NCI-H1694 (cell line): Measurements from ENCODE around the gene COL23A1.

Experiments used
- DNase-seq: peaks from one replicate; lab custom pipeline; 2025; lab: John Stamatoyannopoulos, UW

Gene COL23A1

GRCh38 chr5:178474562-178475184 lies 115.5 kb downstream of the COL23A1 start:
- no peak for DNase-seq

DNA sequence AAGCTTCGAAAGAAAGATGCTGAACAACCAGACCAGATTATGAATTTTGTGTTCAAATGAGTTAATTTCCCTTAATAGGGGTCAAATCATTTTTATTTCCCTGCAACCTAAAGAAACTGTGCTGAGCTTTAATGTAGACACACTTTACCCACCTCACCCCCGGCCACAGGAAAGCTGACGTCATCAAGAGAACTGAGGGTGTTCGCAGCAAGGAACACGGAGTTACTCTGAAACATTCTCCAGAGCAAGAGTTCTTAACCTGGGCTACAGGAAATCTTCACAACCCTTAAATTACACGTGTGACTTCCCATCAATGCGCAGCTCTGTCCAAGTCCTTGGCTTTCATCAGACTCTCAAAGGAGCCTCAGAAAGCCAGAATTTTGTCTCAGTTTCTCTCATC lies 116.3 kb downstream of the COL23A1 start:
- no peak for DNase-seq

GRCh38 chr5:178472138-178472537 lies 118.1 kb downstream of the COL23A1 start:
- DNase-seq: no peak

GRCh38 chr5:178471711-178472110 lies 118.5 kb downstream of the COL23A1 start:
- no peak for DNase-seq

GRCh38 chr5:178470760-178471025 lies 119.5 kb downstream of the COL23A1 start:
- no peak for DNase-seq

- DNase-seq: no peak
Observed at GRCh38 chr5:178469975-178470759, 120.0 kb downstream of the COL23A1 start.

DNA sequence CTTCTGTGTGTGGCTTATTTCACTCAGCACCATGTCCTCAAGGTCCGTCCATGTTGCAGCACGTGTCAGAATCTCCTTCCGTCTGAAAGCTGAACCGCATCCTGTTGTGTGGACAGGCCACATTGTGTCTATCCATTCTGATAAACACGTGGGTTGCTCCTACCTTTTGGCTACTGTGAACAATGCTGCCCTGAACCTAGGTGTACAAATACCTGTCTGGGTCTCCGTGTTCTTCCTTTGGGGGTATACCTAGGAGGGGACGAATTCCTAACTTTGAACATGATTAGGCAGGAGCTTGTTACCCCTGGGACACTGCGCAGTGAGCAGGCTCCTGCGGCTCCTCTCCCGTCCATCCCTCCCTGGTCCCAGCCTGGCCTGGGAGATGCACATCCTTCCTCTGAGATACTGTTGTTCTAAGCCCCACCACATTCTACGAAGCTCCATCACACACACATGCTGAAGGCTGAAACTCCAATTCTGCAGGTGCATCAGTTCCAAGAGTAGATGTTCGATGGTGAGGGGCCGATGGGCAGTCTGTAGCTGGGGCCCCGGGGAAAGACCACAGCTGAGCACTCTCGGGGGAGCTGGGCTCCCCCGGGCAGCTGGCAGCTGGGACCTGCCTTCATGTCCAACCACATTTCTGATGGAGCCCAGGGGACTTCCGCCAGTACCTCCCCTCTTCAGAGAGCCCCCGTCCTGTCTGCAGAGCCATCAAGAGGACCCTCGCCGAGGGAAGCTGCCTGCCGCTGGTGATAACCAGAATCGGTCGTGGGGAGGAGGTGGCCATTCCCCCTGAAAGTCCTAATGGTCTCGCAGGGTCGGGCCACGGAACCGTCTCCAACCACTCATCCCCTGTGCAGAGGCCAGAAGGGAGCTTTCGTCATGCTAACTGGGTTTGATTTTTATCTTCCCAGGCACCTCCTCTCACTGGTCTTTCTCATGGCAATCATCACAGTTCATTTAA lies 120.9 kb downstream of the COL23A1 start:
- no peak for DNase-seq

DNA sequence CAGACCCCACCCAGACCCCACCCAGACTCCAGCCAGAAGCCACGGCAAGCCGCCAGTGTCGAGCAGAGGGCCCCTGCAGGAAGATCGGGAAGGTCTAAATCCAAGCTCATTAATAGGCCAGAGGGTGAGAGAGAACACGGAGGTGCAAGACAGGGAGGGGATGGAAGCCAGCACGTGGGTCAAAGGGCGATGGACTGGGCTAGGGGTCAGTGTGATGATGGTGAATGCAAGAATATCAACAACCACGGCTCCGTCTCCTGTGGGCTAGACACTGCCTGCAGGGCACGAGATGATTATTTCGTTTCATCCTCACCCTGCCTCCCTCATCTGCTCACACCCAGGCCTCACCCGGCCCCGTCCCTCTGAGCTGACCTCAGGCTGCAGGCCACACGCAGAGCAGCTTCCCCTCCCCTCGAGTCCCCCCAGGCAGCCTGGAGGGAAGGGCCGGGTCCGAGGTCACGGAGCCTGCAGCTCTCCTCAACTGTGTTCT lies 122.0 kb downstream of the COL23A1 start:
- no peak for DNase-seq

- DNase-seq: no peak
Observed at GRCh38 chr5:178467568-178468195, 122.5 kb downstream of the COL23A1 start.

GRCh38 chr5:178467205-178467567 lies 123.0 kb downstream of the COL23A1 start:
- DNase-seq: no peak

DNA sequence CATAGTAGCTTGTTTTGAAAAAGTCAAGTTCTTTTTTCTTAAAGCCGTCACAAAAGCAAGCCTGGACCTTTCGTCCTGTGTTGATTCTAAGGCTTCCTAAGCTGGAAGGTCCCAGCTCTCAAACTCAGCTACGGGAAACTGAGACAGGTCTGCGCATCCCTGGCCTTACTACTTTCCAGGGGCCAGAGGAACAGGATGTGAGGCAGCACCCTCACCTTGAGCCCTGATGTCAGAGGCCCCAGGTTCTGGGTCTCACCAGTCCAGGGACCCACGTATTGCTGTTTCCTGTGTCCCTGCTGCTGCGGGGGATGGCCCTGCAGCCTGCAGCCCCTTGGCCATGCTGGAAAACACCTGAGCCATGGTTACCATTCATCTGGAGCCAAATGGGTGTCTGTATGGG lies 123.9 kb downstream of the COL23A1 start:
- DNase-seq: no peak

DNA sequence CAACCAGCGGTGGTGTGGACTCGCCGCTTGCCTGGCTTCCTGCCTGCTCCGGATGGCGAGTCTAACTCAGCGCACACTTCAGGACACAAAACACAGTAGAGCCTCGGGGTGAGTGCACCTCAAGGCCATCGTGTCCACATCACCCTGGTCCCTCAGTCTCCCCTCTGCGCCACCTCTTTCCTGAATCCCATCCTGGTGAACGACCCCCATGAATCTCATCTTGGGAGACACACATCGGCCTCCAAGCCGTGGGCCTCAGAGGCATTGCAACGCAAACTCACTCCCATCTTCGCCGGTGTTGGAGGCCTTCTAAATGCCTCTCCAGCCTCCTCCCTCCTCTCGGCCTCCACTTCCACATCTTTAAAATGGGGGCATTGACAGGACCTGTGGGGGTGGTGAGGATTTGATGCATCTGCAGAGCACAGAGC lies 124.3 kb downstream of the COL23A1 start:
- DNase-seq: no peak

- no peak for DNase-seq
Observed at GRCh38 chr5:178465228-178465860, 124.8 kb downstream of the COL23A1 start.

GRCh38 chr5:178464431-178465048 lies 125.7 kb downstream of the COL23A1 start:
- no peak for DNase-seq

DNA sequence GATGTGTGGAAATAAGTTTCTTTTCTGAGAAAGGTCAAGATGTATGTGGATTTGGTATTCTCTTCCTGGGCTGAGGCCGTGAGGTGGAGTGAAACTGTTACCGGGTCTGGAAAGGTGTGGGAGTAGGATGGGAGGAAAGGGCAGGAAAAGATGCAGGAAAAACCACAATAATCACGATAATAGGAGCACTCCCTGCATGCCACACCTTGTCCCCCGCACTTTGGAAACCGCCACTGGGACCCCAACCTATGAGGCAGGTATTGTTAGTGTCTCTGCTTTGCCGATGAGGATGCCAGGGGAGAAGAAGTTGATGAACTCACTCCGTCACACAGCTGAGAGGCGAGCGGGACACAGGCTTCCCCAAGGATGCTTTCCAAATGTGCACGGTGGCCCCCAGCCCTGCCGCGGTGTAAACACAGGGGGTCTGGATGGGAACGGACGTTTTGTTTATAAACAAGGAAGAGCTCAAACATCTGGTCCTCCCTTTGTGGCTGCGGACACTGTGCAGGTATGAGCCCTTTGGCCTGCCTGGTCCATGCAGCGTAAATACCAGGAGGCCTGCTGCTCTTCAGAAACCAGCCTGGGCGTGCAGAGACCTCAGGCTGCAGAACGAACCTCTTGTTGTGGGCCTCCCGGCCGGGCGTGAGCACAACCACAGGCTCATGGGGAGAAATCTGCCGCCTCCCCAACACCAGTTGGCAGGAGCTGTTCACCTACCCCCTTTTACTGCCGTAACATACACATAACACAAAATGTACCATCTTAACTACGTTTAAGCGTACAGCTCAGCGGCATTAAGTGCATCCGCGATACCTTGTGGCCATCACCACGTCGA lies 126.7 kb downstream of the COL23A1 start:
- DNase-seq: no peak

- DNase-seq: no peak
Observed at GRCh38 chr5:178462816-178463215, 127.4 kb downstream of the COL23A1 start.

DNA sequence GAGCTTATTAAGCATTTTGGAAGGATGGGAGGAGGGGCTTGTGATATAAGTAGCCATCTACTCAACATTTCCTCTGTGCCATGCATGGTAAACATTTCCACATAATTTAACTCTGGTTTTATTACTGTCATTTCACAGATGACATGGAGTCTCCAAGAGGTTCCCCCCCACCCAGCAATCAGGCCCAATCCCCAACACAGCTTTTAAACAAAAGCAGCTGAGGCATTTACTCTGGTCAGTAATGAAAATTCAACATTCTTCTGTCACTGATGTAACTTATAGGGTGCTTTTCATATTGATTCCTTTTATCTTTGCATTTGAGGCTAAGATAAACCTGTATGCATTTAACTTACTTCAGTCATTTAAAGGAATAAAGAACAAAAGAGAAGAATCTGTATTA lies 128.1 kb downstream of the COL23A1 start:
- no peak for DNase-seq

DNA sequence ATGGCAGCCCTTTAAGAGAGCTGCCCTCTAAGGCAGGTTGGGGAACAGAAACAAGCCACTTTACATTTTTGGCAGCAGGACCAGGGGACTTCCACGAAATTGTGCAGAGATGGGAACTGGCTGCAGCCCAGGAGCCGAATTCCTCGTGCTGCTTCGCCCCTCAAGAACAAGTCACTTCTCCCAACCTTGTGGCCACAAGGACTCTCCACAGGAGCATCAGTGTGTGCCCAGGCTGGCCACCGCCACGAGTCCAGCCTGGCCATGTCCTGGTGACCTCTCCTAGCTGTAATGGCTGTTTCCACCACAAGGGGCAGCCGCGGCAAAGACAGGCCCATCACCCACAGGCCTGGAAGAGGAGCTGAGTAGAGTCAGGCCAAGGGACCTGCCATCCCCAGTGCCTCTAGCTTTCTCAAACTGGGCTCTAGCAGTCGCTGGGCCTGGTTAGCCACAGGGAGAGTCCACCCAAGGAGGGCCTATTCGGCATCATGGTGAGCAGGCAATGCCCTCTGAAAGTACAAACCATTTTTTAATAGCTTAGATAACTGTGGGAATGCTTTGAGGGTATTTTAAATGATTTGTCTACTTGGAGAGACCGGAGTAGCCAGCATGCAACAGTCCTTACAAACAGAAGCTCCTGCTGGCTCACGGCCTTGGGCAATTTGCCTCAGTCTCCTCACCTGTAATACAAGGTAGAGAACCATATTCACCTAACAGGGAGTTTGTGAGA lies 129.0 kb downstream of the COL23A1 start:
- no peak for DNase-seq

DNA sequence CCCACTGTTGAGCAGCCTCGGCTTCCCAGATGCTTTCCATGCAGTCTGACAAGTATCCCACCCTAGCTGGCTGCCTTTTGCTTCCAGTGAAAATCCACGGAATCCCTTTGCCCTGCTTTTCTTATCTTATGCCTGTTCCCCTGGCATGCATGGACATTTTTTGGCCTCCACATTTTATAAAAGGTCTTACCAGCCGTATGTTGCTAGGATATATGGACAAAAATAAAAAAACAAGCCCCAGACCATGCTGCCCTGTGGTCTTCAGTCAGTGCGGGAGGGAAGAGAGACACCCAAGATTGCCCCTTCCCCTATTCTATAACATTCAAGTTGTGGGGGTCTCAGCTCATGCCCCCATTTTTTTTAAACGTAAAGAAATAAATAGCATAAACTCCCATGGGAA lies 129.6 kb downstream of the COL23A1 start:
- no peak for DNase-seq

DNA sequence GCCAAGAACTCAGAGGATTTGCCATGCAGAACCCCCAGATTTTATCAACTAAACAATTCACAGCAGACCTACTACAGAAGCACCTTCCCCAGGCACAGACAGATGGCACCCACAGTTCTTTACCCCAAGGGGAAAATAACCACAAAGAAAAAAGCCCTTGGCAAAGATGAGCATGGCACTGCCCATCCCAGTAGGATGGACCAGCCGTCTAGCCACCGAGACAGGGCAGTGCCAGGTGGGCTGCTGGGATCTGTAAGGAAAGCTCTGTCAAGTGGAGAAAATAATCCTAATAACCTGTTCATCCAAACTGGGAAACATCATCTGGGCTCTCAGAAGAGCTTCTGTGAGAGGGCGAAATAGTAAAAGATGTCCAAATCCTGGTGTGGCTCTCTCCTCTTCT lies 130.0 kb downstream of the COL23A1 start:
- no peak for DNase-seq
